HG03558 (cell line): ENCODE data around the gene PPP2R2D.
"Not testable (repeated sequence)": the region's sequence is repeated elsewhere in the genome, so short reads cannot be mapped to it uniquely, and the experiment has no call there.

Experiments
- ATAC-seq: cut with Tn5 transposase; IDR thresholded peaks from one replicate; pipeline ENCODE4 v1.9.1; 2021; ENCODE audit warnings: moderate number of reproducible peaks; ENCODE audit not compliant: unreplicated experiment; ENCODE audit errors: extremely low read depth

The PPP2R2D gene

GRCh38 chr10:131865223-131865917 lies 35.4 kb upstream of the PPP2R2D start:
- ATAC-seq, result no peak

- ATAC-seq, result no peak
Observed at GRCh38 chr10:131866673-131867072, 34.1 kb upstream of the PPP2R2D start.

GRCh38 chr10:131868436-131868835 lies 32.4 kb upstream of the PPP2R2D start:
- ATAC-seq, result no peak

DNA sequence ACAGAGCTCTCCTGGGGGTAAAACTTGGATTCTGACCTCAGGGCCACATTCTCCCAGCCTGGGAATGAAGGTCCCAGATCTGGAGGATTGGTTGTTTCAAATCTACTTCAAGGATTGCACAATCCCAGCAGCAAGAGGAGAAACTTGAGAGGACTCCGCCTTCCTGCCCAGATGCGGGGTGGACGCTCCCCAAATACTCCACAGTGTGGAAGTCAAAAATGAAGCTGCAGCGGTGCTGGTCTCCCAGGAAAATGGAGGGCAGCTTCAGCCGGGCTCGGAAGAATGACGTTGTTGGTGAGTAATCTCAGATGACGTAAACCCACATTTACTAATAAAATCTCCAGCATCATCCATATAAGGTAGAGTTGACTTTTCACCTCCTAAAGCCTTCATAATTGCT lies 31.5 kb upstream of the PPP2R2D start:
- no peak for ATAC-seq

GRCh38 chr10:131870411-131870810 lies 30.4 kb upstream of the PPP2R2D start:
- no peak for ATAC-seq

- ATAC-seq, result no peak
Observed at GRCh38 chr10:131870831-131871672, 29.8 kb upstream of the PPP2R2D start.

- ATAC-seq, result no peak
Observed at GRCh38 chr10:131871673-131872005, 29.2 kb upstream of the PPP2R2D start.

- no peak for ATAC-seq
Observed at GRCh38 chr10:131872011-131872826, 28.6 kb upstream of the PPP2R2D start.

DNA sequence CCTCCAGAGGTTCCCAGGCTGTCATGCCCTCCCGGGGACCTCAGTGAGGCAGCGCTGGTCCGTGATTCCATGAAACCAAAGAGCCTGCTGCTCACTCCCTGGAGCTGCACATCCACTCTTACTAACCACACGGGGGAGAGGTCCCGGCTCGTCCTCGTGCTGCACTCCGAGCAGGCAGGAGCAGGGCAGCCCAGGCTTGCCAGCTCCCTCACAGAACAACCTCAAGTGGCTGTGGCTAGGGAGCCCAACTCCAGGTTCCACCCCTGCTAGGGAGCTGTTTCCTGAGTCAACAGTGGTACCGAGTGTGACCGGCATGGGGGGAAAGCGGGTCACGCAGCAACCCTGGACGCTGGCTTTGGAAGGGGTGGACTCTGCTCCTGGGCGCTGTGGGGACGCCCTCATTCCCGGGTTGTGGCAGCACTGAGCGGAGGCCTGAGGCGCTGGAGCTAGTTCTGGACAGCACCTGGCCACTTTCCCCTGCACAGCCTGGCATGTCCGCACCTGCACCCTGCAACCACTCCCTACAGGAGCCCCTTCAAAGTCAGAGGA lies 27.9 kb upstream of the PPP2R2D start:
- ATAC-seq, result no peak

DNA sequence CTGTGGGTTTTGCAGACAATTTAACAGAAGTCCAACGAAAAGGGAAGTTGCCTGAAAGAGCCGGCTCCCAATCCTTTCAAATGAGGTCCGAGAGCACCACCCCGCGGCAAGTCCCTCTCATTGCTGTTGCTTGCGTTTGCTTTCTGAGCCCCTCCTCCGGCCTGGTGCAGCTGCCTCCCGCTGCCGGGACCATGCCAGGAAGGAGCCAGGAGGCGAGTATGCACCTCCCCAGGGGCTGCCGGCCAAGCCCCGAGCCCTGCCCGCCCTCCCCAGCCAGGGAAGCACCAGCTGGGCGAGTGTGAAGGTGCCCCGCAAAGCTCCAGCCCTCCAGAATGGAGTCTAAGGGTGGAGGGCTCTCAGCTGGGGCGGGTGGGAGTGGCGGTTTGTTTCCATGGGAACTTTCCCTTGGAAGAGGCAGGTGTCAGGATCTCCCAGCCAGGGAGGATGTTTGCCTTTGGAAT lies 25.8 kb upstream of the PPP2R2D start:
- ATAC-seq, result no peak

DNA sequence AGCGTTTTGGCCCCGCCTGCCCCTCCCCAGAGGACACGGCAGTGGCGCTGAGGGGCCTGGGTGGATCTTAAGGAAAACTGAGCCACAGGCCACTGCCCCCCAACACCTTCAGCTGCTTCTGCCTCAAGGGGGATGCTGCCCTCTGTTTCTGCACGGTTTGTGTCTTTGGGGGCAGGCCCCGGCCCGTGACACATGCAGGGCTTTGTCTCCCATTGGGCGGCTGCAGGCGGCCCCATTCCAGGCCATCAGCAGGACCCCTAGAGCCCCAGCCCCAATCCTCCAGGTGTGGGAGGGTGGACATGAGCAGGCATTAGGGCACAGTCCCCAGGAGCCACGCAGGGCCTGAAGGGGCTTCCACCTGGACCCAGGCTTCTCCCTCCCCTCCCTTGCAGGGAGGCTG lies 25.3 kb upstream of the PPP2R2D start:
- ATAC-seq, result no peak

DNA sequence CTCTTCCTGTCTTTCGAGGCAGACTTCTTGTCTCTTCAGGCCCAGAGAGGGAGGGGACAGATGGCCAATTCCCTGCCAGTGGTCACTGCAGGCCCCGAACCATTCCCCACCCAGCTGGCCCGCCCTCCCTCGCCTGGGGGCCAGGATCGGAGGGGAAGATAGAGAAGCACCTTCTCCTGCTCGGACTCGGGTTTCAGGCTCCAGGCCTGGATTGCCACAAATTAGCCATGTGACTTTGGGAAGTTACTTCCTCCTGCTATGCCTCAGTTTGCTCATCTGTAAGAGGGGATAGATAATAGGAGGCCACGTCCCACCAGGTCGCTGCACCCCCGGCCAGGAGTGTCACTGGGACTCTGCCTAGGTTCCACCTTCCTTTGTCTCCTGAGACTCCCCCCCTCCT lies 24.8 kb upstream of the PPP2R2D start:
- no peak for ATAC-seq

GRCh38 chr10:131876508-131876907 lies 24.3 kb upstream of the PPP2R2D start:
- ATAC-seq, result no peak

- no peak for ATAC-seq
Observed at GRCh38 chr10:131880016-131880590, 20.7 kb upstream of the PPP2R2D start.

GRCh38 chr10:131881104-131881880 lies 19.5 kb upstream of the PPP2R2D start:
- no peak for ATAC-seq

- no peak for ATAC-seq
Observed at GRCh38 chr10:131882151-131882550, 18.7 kb upstream of the PPP2R2D start.

DNA sequence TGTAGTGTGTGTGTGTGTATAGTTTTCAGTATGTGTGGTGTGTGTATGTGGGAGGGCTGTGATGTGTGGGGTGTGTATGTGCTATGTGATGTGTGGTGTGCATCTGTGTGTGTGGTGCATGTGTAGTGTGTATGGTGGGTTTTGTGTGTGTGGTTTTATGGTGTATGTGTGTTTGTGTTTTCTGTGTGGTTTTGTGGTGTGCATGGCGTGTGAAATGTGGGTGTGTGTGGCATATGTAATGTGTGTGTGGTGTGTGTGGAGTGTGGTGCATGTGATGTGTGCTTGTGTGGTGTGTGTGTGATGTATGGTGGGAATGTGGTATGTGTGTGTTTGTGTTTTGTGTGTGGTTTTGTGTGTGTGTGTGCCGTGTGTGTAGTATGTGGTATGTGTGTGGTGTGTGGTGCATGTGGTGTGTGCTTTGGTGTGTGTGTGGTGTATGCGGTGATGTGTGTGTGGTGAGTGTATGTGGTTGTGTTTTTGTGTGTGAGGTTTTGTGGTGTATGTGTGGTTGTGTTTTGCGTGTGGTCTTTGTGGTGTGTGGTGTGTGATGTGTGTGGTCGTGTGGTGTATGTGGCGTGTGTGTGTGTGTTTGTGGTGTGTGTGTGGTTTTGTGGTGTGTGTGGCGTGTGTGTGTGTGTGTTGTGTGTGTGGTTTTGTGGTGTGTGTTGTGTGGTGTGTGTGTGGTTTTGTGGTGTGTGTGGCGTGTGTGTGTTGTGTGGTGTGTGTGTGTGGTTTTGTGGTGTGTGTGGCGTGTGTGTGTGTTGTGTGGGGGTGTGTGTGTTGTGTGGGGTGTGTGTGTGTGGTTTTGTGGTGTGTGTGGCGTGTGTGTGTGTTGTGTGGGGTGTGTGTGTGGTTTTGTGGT lies 18.0 kb upstream of the PPP2R2D start:
- no peak for ATAC-seq

GRCh38 chr10:131883621-131884393 lies 17.0 kb upstream of the PPP2R2D start:
- not testable (repeated sequence) for ATAC-seq
